Neural cell (in vitro differentiated cells): Measurements from ENCODE around the gene SAMD14.

ENCODE experiments used
- EP300 ChIP-seq: fragments of 450-650 bp; conservative IDR thresholded peaks from 2 replicates; pipeline ENCODE4 v1.6.1; 2014; ENCODE audit warnings: antibody characterized with exemption, mild to moderate bottlenecking, moderate library complexity; ENCODE audit not compliant: poor library complexity, severe bottlenecking
- EZH2 ChIP-seq: fragments of 200-600, 300-800 bp; shearing (Covaris generic), sonication (generic); IDR thresholded peaks from 2 replicates; pipeline ENCODE4 v1.6.1; 2014; ENCODE audit warnings: antibody characterized with exemption, low read length, borderline replicate concordance, mild to moderate bottlenecking; ENCODE audit not compliant: insufficient read depth, poor library complexity, severe bottlenecking
- MXI1 ChIP-seq: fragments of 450-650 bp; conservative IDR thresholded peaks from 2 replicates; pipeline ENCODE4 v1.6.1; 2014; ENCODE audit warnings: antibody characterized with exemption, mild to moderate bottlenecking; ENCODE audit not compliant: poor library complexity, severe bottlenecking
- POLR2AphosphoS5 ChIP-seq: IDR thresholded peaks from 2 replicates; pipeline ENCODE4 v1.6.1; 2012
- RAD21 ChIP-seq: fragments of 450-650 bp; conservative IDR thresholded peaks from 2 replicates; pipeline ENCODE4 v1.6.1; 2014; ENCODE audit warnings: antibody characterized with exemption, mild to moderate bottlenecking, moderate library complexity
- SMC3 ChIP-seq: fragments of 450-650 bp; conservative IDR thresholded peaks from 2 replicates; pipeline ENCODE4 v1.6.1; 2014; ENCODE audit warnings: antibody characterized with exemption, mild to moderate bottlenecking, moderate library complexity; ENCODE audit not compliant: poor library complexity
- TAF1 ChIP-seq: IDR thresholded peaks from 2 replicates; pipeline ENCODE4 v1.6.1; 2012; ENCODE audit warnings: low read depth
- TF ChIP-seq, protein P1 (sequence below): fragments of 450-650 bp; IDR thresholded peaks from 2 replicates; pipeline ENCODE4 v1.5.1; 2014; ENCODE audit warnings: antibody characterized with exemption, mild to moderate bottlenecking, moderate library complexity; ENCODE audit not compliant: poor library complexity, severe bottlenecking
- TF ChIP-seq, protein P2 (sequence below): IDR thresholded peaks from 2 replicates; pipeline ENCODE4 v1.6.1; 2012; ENCODE audit warnings: borderline replicate concordance

DNA sequence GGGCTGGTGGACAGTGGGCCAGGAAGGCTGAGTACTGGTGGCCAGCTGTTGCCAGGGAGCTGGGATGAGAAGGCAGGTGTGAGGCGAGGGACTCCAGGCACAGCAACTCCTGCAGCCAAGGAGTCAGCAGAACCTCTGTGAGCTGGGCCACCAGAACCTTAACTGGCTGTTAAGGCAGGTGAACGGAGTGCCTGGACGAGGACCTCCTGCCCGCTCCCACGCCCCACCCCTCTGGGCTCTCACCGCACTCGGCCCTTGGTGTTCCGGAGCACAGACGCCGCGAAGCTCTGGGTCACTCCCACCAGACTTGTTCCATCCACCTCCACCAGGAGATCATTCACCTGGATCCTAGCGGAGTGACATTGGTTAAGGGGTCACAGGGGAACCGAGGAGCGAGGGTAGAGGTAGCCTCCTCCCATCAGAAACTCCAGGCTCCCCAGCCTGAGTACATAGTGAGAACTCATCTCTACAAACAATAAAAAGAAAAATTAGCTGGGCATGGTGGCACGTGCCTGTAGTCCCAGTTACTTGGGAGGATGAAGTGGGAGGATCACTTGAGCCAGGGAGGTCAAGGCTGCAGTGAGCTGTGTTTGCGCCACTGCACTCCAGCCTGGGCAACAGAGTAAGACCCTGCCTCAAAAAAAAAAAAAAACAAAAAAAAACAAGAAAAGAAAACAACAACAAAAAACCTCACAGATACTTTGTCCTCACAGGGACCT, 11.2 kb upstream of the SAMD14 start:
- TF ChIP-seq, protein P1, sequence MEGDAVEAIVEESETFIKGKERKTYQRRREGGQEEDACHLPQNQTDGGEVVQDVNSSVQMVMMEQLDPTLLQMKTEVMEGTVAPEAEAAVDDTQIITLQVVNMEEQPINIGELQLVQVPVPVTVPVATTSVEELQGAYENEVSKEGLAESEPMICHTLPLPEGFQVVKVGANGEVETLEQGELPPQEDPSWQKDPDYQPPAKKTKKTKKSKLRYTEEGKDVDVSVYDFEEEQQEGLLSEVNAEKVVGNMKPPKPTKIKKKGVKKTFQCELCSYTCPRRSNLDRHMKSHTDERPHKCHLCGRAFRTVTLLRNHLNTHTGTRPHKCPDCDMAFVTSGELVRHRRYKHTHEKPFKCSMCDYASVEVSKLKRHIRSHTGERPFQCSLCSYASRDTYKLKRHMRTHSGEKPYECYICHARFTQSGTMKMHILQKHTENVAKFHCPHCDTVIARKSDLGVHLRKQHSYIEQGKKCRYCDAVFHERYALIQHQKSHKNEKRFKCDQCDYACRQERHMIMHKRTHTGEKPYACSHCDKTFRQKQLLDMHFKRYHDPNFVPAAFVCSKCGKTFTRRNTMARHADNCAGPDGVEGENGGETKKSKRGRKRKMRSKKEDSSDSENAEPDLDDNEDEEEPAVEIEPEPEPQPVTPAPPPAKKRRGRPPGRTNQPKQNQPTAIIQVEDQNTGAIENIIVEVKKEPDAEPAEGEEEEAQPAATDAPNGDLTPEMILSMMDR: no peak
- TF ChIP-seq POLR2AphosphoS5: no peak
- TF ChIP-seq EZH2: no peak
- no peak for TF ChIP-seq RAD21
- TF ChIP-seq EP300: no peak
- TF ChIP-seq MXI1: no peak
- no peak for TF ChIP-seq TAF1
- TF ChIP-seq, protein P2, sequence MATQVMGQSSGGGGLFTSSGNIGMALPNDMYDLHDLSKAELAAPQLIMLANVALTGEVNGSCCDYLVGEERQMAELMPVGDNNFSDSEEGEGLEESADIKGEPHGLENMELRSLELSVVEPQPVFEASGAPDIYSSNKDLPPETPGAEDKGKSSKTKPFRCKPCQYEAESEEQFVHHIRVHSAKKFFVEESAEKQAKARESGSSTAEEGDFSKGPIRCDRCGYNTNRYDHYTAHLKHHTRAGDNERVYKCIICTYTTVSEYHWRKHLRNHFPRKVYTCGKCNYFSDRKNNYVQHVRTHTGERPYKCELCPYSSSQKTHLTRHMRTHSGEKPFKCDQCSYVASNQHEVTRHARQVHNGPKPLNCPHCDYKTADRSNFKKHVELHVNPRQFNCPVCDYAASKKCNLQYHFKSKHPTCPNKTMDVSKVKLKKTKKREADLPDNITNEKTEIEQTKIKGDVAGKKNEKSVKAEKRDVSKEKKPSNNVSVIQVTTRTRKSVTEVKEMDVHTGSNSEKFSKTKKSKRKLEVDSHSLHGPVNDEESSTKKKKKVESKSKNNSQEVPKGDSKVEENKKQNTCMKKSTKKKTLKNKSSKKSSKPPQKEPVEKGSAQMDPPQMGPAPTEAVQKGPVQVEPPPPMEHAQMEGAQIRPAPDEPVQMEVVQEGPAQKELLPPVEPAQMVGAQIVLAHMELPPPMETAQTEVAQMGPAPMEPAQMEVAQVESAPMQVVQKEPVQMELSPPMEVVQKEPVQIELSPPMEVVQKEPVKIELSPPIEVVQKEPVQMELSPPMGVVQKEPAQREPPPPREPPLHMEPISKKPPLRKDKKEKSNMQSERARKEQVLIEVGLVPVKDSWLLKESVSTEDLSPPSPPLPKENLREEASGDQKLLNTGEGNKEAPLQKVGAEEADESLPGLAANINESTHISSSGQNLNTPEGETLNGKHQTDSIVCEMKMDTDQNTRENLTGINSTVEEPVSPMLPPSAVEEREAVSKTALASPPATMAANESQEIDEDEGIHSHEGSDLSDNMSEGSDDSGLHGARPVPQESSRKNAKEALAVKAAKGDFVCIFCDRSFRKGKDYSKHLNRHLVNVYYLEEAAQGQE: no peak
- no peak for TF ChIP-seq SMC3
